IMR-90 (cell line): Measurements from ENCODE around the gene CDHR4.
"Not testable (repeated sequence)": the region's sequence is repeated elsewhere in the genome, so short reads cannot be mapped to it uniquely, and the experiment has no call there.

ENCODE experiments used
- CTCF ChIP-seq: conservative IDR thresholded peaks from 2 replicates; pipeline ENCODE4 v1.5.1; 2012; ENCODE audit warnings: mild to moderate bottlenecking, low read depth, low read length, improper control_type of control experiment
- MAZ ChIP-seq: IDR thresholded peaks from 2 replicates; pipeline ENCODE4 v1.6.1; 2012; ENCODE audit warnings: low read depth, mild to moderate bottlenecking, low read length, improper control_type of control experiment, moderate library complexity, borderline replicate concordance
- MXI1 ChIP-seq: IDR thresholded peaks from 2 replicates; pipeline ENCODE4 v1.6.1; 2012; ENCODE audit warnings: low read depth, mild to moderate bottlenecking, low read length, moderate library complexity, borderline replicate concordance
- POLR2A ChIP-seq: IDR thresholded peaks from 2 replicates; pipeline ENCODE4 v1.6.1; 2012; ENCODE audit warnings: mild to moderate bottlenecking, low read depth, low read length
- RAD21 ChIP-seq: IDR thresholded peaks from 2 replicates; pipeline ENCODE4 v1.6.1; 2012; ENCODE audit warnings: low read length, improper control_type of control experiment
- USF2 ChIP-seq: fragments of 150-350 bp; IDR thresholded peaks from 2 replicates; pipeline ENCODE4 v1.6.1; 2017; ENCODE audit warnings: mild to moderate bottlenecking, antibody characterized with exemption, low read length, low read depth

- not testable (repeated sequence) for TF ChIP-seq POLR2A, CTCF, MAZ, USF2, MXI1, RAD21
Observed at GRCh38 chr3:49823131-49823530, 23.5 kb upstream of the CDHR4 start.
